Measurements from ENCODE around the gene BCAS3.

GRCh38 chr17:60671482-60671881, 6.2 kb upstream of the BCAS3 start:
- TF ChIP-seq POLR2A (IDR thresholded peaks at IDR 0.05) (no peak), CTCF (IDR thresholded peaks at IDR 0.05) (no peak)
